ENCODE measurements around the gene AKT1S1. TPM values are rescaled to one million over a fixed set of nuclear protein-coding genes. Genes with fewer than 3 reads are reported as not detected.

Gene AKT1S1
- total and polyA plus RNA-seq, 2 donors (not counting 3 experiments of a cell fraction or from before 2014, with no cell fraction given) = 64.2 to 68.3 TPM

DNA sequence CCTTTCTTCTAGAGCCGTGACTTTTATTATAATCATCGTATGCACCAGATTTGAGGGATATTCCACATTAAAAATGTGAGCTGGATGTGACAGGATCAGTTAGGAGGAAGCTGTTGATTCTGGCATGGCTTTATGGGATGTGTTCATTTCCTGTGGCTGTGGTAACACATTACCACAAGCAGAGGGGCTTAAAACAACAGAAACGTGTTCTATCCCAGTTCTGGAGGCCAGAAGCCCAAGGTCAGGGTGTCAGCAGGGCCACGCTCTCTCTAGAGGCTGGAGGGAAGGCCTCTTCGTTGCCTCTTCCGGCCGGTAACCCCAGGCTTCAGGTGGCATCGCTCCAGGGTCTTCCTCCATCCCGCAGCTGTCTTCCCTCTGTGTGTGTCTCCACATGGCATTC lies 44.6 kb downstream of the AKT1S1 start:
- peak; percentile 82 for FAIRE-seq
- ChIA-PET POLR2A (no interaction called here), CTCF (interaction anchor here (0.5 to 1.5 kb wide), 3 partner anchors 10 to 59 kb away, joined by 3 to 7 read pairs (median 3); no protein-coding TSS in a partner anchor)
- H3K9me3 ChIP-seq (replicated peaks; ENCODE audit: control insufficient read depth, insufficient read depth, low read length) = no peaks in the 10 kb centered on the region
- no peak for DNase-seq (ENCODE audit: low read depth, low spot score)
- H4K20me1 ChIP-seq (replicated peaks; ENCODE audit: control insufficient read depth, extremely low read depth, insufficient read depth, low read length) = no peaks in the 10 kb centered on the region
- no TSS peak for BruUV-seq (replicated peaks)
- no peak overlapping the region for H3K4me2 ChIP-seq (ENCODE audit: insufficient read depth, low read length)
- no peaks in the 10 kb centered on the region for H3K79me2 ChIP-seq (ENCODE audit: control insufficient read depth, insufficient read depth, low read length)
- peaks cover 11 to 64% of the 10 kb centered on the region in 2 experiments for H3K36me3 ChIP-seq (ENCODE audit: control insufficient read depth in 2 of 2, extremely low read depth in 1 of 2, insufficient read depth in 2 of 2, low read length in 2 of 2)
- dilution Hi-C loops (cut with MboI; ENCODE audit: extremely low pct_ligation_motif_present, low sequenced_read_pairs) (no loop called here), intact Hi-C loops (cut with micrococcal nuclease) (no loop called here)
- H3K4me3 ChIP-seq (replicated peaks in 1 of 3; ENCODE audit: insufficient read depth in 1 of 3, low read depth in 1 of 3, low read length in 3 of 3) = no peak overlapping the region
- no peaks in the 10 kb centered on the region for H3K9me1 ChIP-seq (replicated peaks; ENCODE audit: control insufficient read depth, extremely low read depth, insufficient read depth, low read length)
- no peak overlapping the region for H2AFZ ChIP-seq (ENCODE audit: low read depth, low read length)
- peaks cover 8% of the 10 kb centered on the region for H3K4me1 ChIP-seq (ENCODE audit: control insufficient read depth, extremely low read depth, insufficient read depth, low read length)
- TF ChIP-seq JUN (IDR thresholded peaks at IDR 0.05; ENCODE audit: borderline replicate concordance, insufficient read depth, insufficient read length, low read depth) = no peak
- no peak for TF ChIP-seq EZH2 (IDR thresholded peaks at IDR 0.05; ENCODE audit: borderline replicate concordance, low read depth, low read length, severe bottlenecking)
- TF ChIP-seq POLR2A (IDR thresholded peaks at IDR 0.05; ENCODE audit: low read depth, low read length) = no peak
- TF ChIP-seq FOS (IDR thresholded peaks at IDR 0.05; ENCODE audit: borderline replicate concordance, insufficient read depth, low read length) = no peak
- no peak for TF ChIP-seq MYC (IDR thresholded peaks at IDR 0.05; ENCODE audit: low read depth, low read length)
- peak overlapping the region; percentile 15 for H3K27ac ChIP-seq (ENCODE audit: insufficient read depth, low read depth, low read length)
- no peaks in the 10 kb centered on the region for H3K27me3 ChIP-seq (ENCODE audit: control insufficient read depth in 2 of 2, insufficient read depth in 2 of 2, low read length in 2 of 2)
- H3K9ac ChIP-seq (replicated peaks; ENCODE audit: extremely low read depth, insufficient read depth, low read length) = no peak overlapping the region

DNA sequence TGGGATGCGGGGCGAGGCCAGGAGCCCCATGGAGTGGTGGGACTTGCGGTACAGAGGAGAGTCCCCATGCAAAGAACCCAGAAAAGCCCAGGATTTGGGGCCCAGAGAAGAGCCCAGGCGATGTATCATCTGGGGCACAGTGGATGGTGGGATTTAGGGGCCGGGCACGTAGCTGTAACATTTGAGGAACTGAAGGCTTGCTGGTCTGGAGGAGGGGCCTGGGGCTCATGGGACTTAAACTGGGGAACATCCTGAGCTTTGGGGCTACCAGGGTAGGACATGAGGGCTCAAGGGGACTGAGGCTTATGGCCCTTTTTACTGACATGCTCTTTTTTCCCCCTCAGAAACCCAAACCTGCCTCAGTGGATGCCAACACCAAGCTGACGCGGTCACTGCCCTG lies 45.6 kb downstream of the AKT1S1 start:
- dilution Hi-C loops (cut with MboI; ENCODE audit: extremely low pct_ligation_motif_present, low sequenced_read_pairs) (no loop called here), intact Hi-C loops (cut with micrococcal nuclease) (no loop called here)
- FAIRE-seq (no peak), DNase-seq (ENCODE audit: low read depth, low spot score) (no peak)
- Histone ChIP-seq H3K27ac (ENCODE audit: insufficient read depth, low read depth, low read length) (no peak overlapping the region), H3K36me3 (ENCODE audit: control insufficient read depth in 2 of 2, extremely low read depth in 1 of 2, insufficient read depth in 2 of 2, low read length in 2 of 2) (peaks cover 11 to 63% of the 10 kb centered on the region in 2 experiments), H4K20me1 (replicated peaks; ENCODE audit: control insufficient read depth, extremely low read depth, insufficient read depth, low read length) (no peaks in the 10 kb centered on the region), H3K79me2 (ENCODE audit: control insufficient read depth, insufficient read depth, low read length) (no peaks in the 10 kb centered on the region), H3K27me3 (ENCODE audit: control insufficient read depth in 2 of 2, insufficient read depth in 2 of 2, low read length in 2 of 2) (no peaks in the 10 kb centered on the region), H3K4me3 (replicated peaks in 1 of 3; ENCODE audit: insufficient read depth in 1 of 3, low read depth in 1 of 3, low read length in 3 of 3) (no peak overlapping the region), H3K4me2 (ENCODE audit: insufficient read depth, low read length) (no peak overlapping the region), H3K9me3 (replicated peaks; ENCODE audit: control insufficient read depth, insufficient read depth, low read length) (no peaks in the 10 kb centered on the region), H2AFZ (ENCODE audit: low read depth, low read length) (no peak overlapping the region), H3K4me1 (ENCODE audit: control insufficient read depth, extremely low read depth, insufficient read depth, low read length) (peaks cover 8% of the 10 kb centered on the region), H3K9me1 (replicated peaks; ENCODE audit: control insufficient read depth, extremely low read depth, insufficient read depth, low read length) (no peaks in the 10 kb centered on the region), H3K9ac (replicated peaks; ENCODE audit: extremely low read depth, insufficient read depth, low read length) (no peak overlapping the region)
- CTCF ChIA-PET = interaction anchor here (1.5 kb wide), 1 partner anchor 9 kb away, joined by 7 read pairs; no protein-coding TSS in a partner anchor
- TF ChIP-seq POLR2AphosphoS5 (IDR thresholded peaks at IDR 0.05; ENCODE audit: insufficient read depth, low read depth, low read length) (no peak), EZH2 (IDR thresholded peaks at IDR 0.05; ENCODE audit: borderline replicate concordance, low read depth, low read length, severe bottlenecking) (no peak), POLR2A (IDR thresholded peaks at IDR 0.05; ENCODE audit: low read depth, low read length) (no peak), JUN (IDR thresholded peaks at IDR 0.05; ENCODE audit: borderline replicate concordance, insufficient read depth, insufficient read length, low read depth) (no peak), MYC (IDR thresholded peaks at IDR 0.05; ENCODE audit: low read depth, low read length) (no peak), GATA2 (IDR thresholded peaks at IDR 0.05; ENCODE audit: insufficient read depth, insufficient read length, low read depth, low read length) (no peak), FOS (IDR thresholded peaks at IDR 0.05; ENCODE audit: borderline replicate concordance, insufficient read depth, low read length) (no peak)
- TF ChIP-seq, protein P1, sequence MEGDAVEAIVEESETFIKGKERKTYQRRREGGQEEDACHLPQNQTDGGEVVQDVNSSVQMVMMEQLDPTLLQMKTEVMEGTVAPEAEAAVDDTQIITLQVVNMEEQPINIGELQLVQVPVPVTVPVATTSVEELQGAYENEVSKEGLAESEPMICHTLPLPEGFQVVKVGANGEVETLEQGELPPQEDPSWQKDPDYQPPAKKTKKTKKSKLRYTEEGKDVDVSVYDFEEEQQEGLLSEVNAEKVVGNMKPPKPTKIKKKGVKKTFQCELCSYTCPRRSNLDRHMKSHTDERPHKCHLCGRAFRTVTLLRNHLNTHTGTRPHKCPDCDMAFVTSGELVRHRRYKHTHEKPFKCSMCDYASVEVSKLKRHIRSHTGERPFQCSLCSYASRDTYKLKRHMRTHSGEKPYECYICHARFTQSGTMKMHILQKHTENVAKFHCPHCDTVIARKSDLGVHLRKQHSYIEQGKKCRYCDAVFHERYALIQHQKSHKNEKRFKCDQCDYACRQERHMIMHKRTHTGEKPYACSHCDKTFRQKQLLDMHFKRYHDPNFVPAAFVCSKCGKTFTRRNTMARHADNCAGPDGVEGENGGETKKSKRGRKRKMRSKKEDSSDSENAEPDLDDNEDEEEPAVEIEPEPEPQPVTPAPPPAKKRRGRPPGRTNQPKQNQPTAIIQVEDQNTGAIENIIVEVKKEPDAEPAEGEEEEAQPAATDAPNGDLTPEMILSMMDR (IDR thresholded peaks at IDR 0.05; ENCODE audit: extremely low read depth in 1 of 2, insufficient read depth in 1 of 2, low read depth in 1 of 2, low read length in 2 of 2) = no peak
- TF ChIP-seq, protein P2, sequence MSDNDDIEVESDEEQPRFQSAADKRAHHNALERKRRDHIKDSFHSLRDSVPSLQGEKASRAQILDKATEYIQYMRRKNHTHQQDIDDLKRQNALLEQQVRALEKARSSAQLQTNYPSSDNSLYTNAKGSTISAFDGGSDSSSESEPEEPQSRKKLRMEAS (IDR thresholded peaks at IDR 0.05; ENCODE audit: insufficient read depth, insufficient read length) = no peak
- BruUV-seq (replicated peaks) = no TSS peak
- POLR2A ChIA-PET = no interaction called here

Measured in endothelial cell of umbilical vein (primary cell).